ENCODE measurements around the gene CNTNAP4.

GRCh38 chr16:76511203-76511602, 234.0 kb downstream of the CNTNAP4 start:
- TF ChIP-seq CTCF (IDR thresholded peaks at IDR 0.05 in 2 of 3, conservative IDR thresholded peaks at IDR 0.05 in 1 of 3; ENCODE audit: borderline replicate concordance in 1 of 3, insufficient read depth in 1 of 3, low read depth in 2 of 3, low read length in 2 of 3) = no peak
- no peak for TF ChIP-seq CEBPB (IDR thresholded peaks at IDR 0.05; ENCODE audit: low read depth)
- TF ChIP-seq JUND (IDR thresholded peaks at IDR 0.05) = no peak

All from HCT116 (cell line).